Trophoblast cell (in vitro differentiated cells and primary cell): Measurements from ENCODE around the gene IRF2BP2.

ENCODE experiments used
- DNase-seq, 2 donors: peaks; one replicate each; pipeline ENCODE4 v3.0.0-alpha.2; 2016
- H2AFZ ChIP-seq: 2 replicates; pipeline ENCODE4 v1.6.1; 2013; ENCODE audit warnings: low read length, moderate library complexity, mild to moderate bottlenecking; ENCODE audit not compliant: insufficient read depth, poor library complexity
- H2AK5ac ChIP-seq: 2 replicates; pipeline ENCODE4 v1.6.1; 2013; ENCODE audit warnings: mild to moderate bottlenecking, low read length
- H2BK120ac ChIP-seq: 2 replicates; pipeline ENCODE4 v1.6.1; 2013; ENCODE audit warnings: low read length, mild to moderate bottlenecking, moderate library complexity; ENCODE audit not compliant: insufficient read depth, poor library complexity
- H2BK12ac ChIP-seq: 2 replicates; pipeline ENCODE4 v1.6.1; 2013; ENCODE audit warnings: mild to moderate bottlenecking, low read length, moderate library complexity
- H2BK5ac ChIP-seq: 2 replicates; pipeline ENCODE4 v1.6.1; 2013; ENCODE audit warnings: low read length, low read depth, moderate library complexity, mild to moderate bottlenecking; ENCODE audit not compliant: poor library complexity
- H3K14ac ChIP-seq: 2 replicates; pipeline ENCODE4 v1.6.1; 2013; ENCODE audit warnings: mild to moderate bottlenecking, low read length
- H3K18ac ChIP-seq: 2 replicates; pipeline ENCODE4 v1.6.1; 2013; ENCODE audit warnings: mild to moderate bottlenecking, low read length
- H3K23ac ChIP-seq: 2 replicates; pipeline ENCODE4 v1.6.1; 2013; ENCODE audit warnings: low read length
- H3K27ac ChIP-seq: 2 replicates; pipeline ENCODE4 v1.5.1; 2013; ENCODE audit warnings: low read depth, mild to moderate bottlenecking, inconsistent platforms, low read length, moderate library complexity
- H3K27me3 ChIP-seq: 2 replicates; pipeline ENCODE4 v1.6.1; 2013; ENCODE audit warnings: inconsistent platforms, mild to moderate bottlenecking, low read length, moderate library complexity; ENCODE audit not compliant: insufficient read depth
- H3K36me3 ChIP-seq, 2 experiments: 1 replicate in 1 of 2; 2 replicates in 1 of 2; pipeline ENCODE4 v1.6.1; 2013; ENCODE audit warnings: low read length in 2 of 2, mild to moderate bottlenecking in 2 of 2, moderate library complexity in 1 of 2; ENCODE audit not compliant: insufficient read depth in 2 of 2, control insufficient read depth in 1 of 2
- H3K4ac ChIP-seq: 2 replicates; pipeline ENCODE4 v1.6.1; 2013; ENCODE audit warnings: low read depth, mild to moderate bottlenecking, low read length, moderate library complexity
- H3K4me1 ChIP-seq, 2 experiments: 1 replicate in 1 of 2; 2 replicates in 1 of 2; pipeline ENCODE4 v1.6.1; 2013; ENCODE audit warnings: low read length in 2 of 2, mild to moderate bottlenecking in 2 of 2, moderate library complexity in 1 of 2; ENCODE audit not compliant: insufficient read depth in 2 of 2, control insufficient read depth in 1 of 2
- H3K4me2 ChIP-seq: 2 replicates; pipeline ENCODE4 v1.6.1; 2013; ENCODE audit warnings: inconsistent platforms, mild to moderate bottlenecking, low read length, moderate library complexity
- H3K4me3 ChIP-seq: 2 replicates; pipeline ENCODE4 v1.5.1; 2013; ENCODE audit warnings: mild to moderate bottlenecking, low read depth, low read length, inconsistent platforms
- H3K79me1 ChIP-seq: one replicate; pipeline ENCODE4 v1.6.1; 2013; ENCODE audit warnings: low read length
- H3K79me2 ChIP-seq: 2 replicates; pipeline ENCODE4 v1.6.1; 2013; ENCODE audit warnings: low read length, mild to moderate bottlenecking; ENCODE audit not compliant: control insufficient read depth, insufficient read depth, poor library complexity
- H3K9ac ChIP-seq: 2 replicates; pipeline ENCODE4 v1.6.1; 2013; ENCODE audit warnings: mild to moderate bottlenecking, low read length
- H3K9me3 ChIP-seq: 2 replicates; pipeline ENCODE4 v1.6.1; 2013; ENCODE audit warnings: low read depth, mild to moderate bottlenecking, control low read depth, inconsistent platforms, low read length; ENCODE audit not compliant: insufficient read depth
- H4K12ac ChIP-seq: 2 replicates; pipeline ENCODE4 v1.6.1; 2013; ENCODE audit warnings: low read depth, mild to moderate bottlenecking, low read length, moderate library complexity
- H4K8ac ChIP-seq: 2 replicates; pipeline ENCODE4 v1.6.1; 2013; ENCODE audit warnings: low read depth, mild to moderate bottlenecking, low read length, moderate library complexity
- H4K91ac ChIP-seq: one replicate; pipeline ENCODE4 v1.6.1; 2013; ENCODE audit warnings: low read depth, mild to moderate bottlenecking, low read length, moderate library complexity
- WGBS: extraction: QIAGEN DNeasy Blood & Tissue Kit; methylation state at CpG from one replicate; pipeline ENCODE4 v1.1.7; 2013; ENCODE audit warnings: missing lambda C conversion rate; ENCODE audit not compliant: insufficient read length, insufficient coverage; ENCODE audit errors: extremely low coverage; 5-methylcytosine and 5-hydroxymethylcytosine counted together

The IRF2BP2 gene

GRCh38 chr1:234558330-234558836 lies 51.6 kb downstream of the IRF2BP2 start:
- no peak overlapping the region for H4K8ac ChIP-seq
- no peak overlapping the region for H2AK5ac ChIP-seq
- no peak overlapping the region for H2BK5ac ChIP-seq
- no peak overlapping the region for H3K4me3 ChIP-seq
- peak overlapping the region; percentile 2 for H4K91ac ChIP-seq
- H3K4ac ChIP-seq, result no peak overlapping the region
- H3K79me2 ChIP-seq, result peaks cover 6% of the 10 kb centered on the region
- H3K14ac ChIP-seq, result no peak overlapping the region
- H3K4me1 ChIP-seq, result peaks cover 39 to 43% of the 10 kb centered on the region in 2 experiments
- H2BK12ac ChIP-seq, result peak overlapping the region; percentile 80
- peak overlapping the region; percentile 63 for H2BK120ac ChIP-seq
- H3K27me3 ChIP-seq, result no peaks in the 10 kb centered on the region
- no CpG with 5 or more reads among the region's 10 CpGs for WGBS
- H3K27ac ChIP-seq, result no peak overlapping the region
- H3K9me3 ChIP-seq, result no peaks in the 10 kb centered on the region
- H3K79me1 ChIP-seq, result peaks cover 40% of the 10 kb centered on the region
- DNase-seq, result no peak
- H3K23ac ChIP-seq, result no peak overlapping the region
- H3K4me2 ChIP-seq, result no peak overlapping the region
- H4K12ac ChIP-seq, result no peak overlapping the region
- no peak overlapping the region for H3K9ac ChIP-seq
- H2AFZ ChIP-seq, result no peak overlapping the region
- no peak overlapping the region for H3K18ac ChIP-seq
- no peaks in the 10 kb centered on the region for H3K36me3 ChIP-seq

DNA sequence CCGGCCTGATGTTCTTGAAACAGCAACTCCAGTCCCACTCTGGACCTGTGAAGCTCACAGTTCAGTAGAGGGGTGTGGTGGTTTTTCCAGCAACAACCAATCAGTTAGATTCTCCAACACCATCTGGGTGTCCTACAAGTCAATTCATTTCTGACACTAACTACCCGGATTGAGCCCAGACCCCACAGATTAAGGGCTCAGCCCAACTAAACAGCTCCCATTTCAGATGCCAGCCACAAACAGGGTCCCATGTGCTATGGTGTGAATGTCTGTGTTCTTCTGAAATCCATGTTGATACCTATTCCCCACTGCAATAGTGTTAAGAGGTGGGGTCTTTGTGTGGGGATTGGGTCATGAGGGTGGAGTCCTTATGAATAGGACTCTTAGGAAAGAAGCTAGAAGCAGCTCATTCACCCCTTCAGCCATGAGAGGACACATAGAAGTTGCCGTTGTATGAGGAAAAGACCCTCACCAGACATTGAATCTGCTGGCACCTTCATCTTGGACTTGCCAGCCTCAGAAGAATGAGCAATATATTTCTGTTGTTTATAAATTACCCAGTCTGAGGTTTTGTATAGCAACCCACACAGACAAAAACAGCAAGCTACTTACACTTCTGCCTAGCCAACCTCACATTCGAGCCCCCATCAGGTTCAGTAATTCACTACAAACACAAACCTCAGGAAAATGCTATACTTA lies 53.6 kb downstream of the IRF2BP2 start:
- Histone ChIP-seq H2BK120ac (peak overlapping the region; percentile 22), H3K9ac (no peak overlapping the region), H3K27ac (no peak overlapping the region), H3K9me3 (no peaks in the 10 kb centered on the region), H2BK12ac (peak overlapping the region; percentile 53), H3K4ac (no peak overlapping the region), H3K14ac (no peak overlapping the region), H4K12ac (no peak overlapping the region), H3K79me2 (peaks cover 4% of the 10 kb centered on the region), H3K23ac (no peak overlapping the region), H3K4me2 (no peak overlapping the region), H4K91ac (peak overlapping the region; percentile 2), H3K27me3 (no peaks in the 10 kb centered on the region), H3K79me1 (peaks cover 40% of the 10 kb centered on the region), H3K4me1 (peaks cover 35 to 41% of the 10 kb centered on the region in 2 experiments), H4K8ac (no peak overlapping the region), H3K36me3 (no peaks in the 10 kb centered on the region), H3K18ac (no peak overlapping the region), H2BK5ac (no peak overlapping the region), H3K4me3 (no peak overlapping the region), H2AFZ (no peak overlapping the region), H2AK5ac (no peak overlapping the region)
- no peak for DNase-seq
- no CpG with 5 or more reads among the region's 4 CpGs for WGBS

- no peak overlapping the region for H3K4me3 ChIP-seq
- H3K14ac ChIP-seq, result peak overlapping the region; percentile 47
- H2AK5ac ChIP-seq, result peak overlapping the region; percentile 5
Observed at GRCh38 chr1:234555390-234556024, 54.5 kb downstream of the IRF2BP2 start.

GRCh38 chr1:234554698-234555311 lies 55.2 kb downstream of the IRF2BP2 start:
- no peaks in the 10 kb centered on the region for H3K36me3 ChIP-seq
- H4K12ac ChIP-seq, result no peak overlapping the region
- H3K4me3 ChIP-seq, result no peak overlapping the region
- peak overlapping the region; percentile 20 for H2AFZ ChIP-seq
- peak overlapping the region; percentile 48 for H3K27ac ChIP-seq
- peak overlapping the region; percentile 22 for H2BK5ac ChIP-seq
- peak overlapping the region; percentile 5 for H2AK5ac ChIP-seq
- peaks cover 38 to 44% of the 10 kb centered on the region in 2 experiments for H3K4me1 ChIP-seq
- no peak overlapping the region for H3K9ac ChIP-seq
- no peak overlapping the region for H3K23ac ChIP-seq
- H2BK12ac ChIP-seq, result peak overlapping the region; percentile 72
- H3K9me3 ChIP-seq, result no peaks in the 10 kb centered on the region
- H3K27me3 ChIP-seq, result no peaks in the 10 kb centered on the region
- DNase-seq, result no peak
- no peak overlapping the region for H3K4ac ChIP-seq
- H3K4me2 ChIP-seq, result no peak overlapping the region
- peak overlapping the region; percentile 58 for H3K14ac ChIP-seq
- peak overlapping the region; percentile 39 for H3K18ac ChIP-seq
- WGBS, result no CpG with 5 or more reads among the region's 13 CpGs
- H3K79me1 ChIP-seq, result peaks cover 42% of the 10 kb centered on the region
- H2BK120ac ChIP-seq, result peak overlapping the region; percentile 71
- no peak overlapping the region for H4K8ac ChIP-seq
- H3K79me2 ChIP-seq, result no peaks in the 10 kb centered on the region
- peak overlapping the region; percentile 80 for H4K91ac ChIP-seq

More at GRCh38 chr1:234555390-234556024, 54.5 kb downstream of the IRF2BP2 start:
- no peak overlapping the region for H3K27ac ChIP-seq
- peaks cover 35 to 40% of the 10 kb centered on the region in 2 experiments for H3K4me1 ChIP-seq
- H2BK120ac ChIP-seq, result peak overlapping the region; percentile 31
- DNase-seq, result no peak
- no peak overlapping the region for H4K12ac ChIP-seq
- peak overlapping the region; percentile 19 for H2BK12ac ChIP-seq
- peak overlapping the region; percentile 22 for H2BK5ac ChIP-seq
- H3K79me2 ChIP-seq, result no peaks in the 10 kb centered on the region
- no peak overlapping the region for H3K4me2 ChIP-seq
- no peak overlapping the region for H2AFZ ChIP-seq
- H3K4ac ChIP-seq, result no peak overlapping the region
- H3K9ac ChIP-seq, result no peak overlapping the region
- peak overlapping the region; percentile 39 for H3K18ac ChIP-seq
- H3K36me3 ChIP-seq, result no peaks in the 10 kb centered on the region
- H3K23ac ChIP-seq, result no peak overlapping the region
- H3K27me3 ChIP-seq, result no peaks in the 10 kb centered on the region
- peak overlapping the region; percentile 80 for H4K91ac ChIP-seq
- peaks cover 40% of the 10 kb centered on the region for H3K79me1 ChIP-seq
- H4K8ac ChIP-seq, result no peak overlapping the region
- H3K9me3 ChIP-seq, result no peaks in the 10 kb centered on the region
- no CpG with 5 or more reads among the region's 10 CpGs for WGBS
